DMS79 (cell line): ENCODE measurements around the gene IL17C.

Experiments used
- DNase-seq: peaks from one replicate; lab custom pipeline; 2025; lab: John Stamatoyannopoulos, UW

Gene IL17C

DNA sequence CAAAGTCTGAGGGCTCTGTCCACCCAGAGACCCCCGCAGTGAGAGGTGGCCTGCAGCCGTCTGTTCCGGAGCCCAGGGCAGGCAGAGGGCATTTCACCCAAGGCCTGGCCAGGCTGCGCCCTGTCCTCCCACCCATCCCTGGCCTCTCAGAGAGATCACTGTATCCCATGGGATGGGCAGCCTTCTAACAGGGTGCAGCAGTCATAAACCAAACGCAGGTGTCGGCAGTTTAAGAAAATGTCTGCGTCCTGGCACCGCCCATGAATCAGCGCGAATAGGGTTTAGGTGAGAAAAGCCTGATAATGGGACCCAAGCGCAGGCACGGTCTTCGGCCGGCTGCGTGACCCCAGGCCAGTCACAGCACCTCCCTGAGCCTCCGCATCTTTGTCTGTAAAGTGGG, 7.1 kb downstream of the IL17C start:
- no peak for DNase-seq

GRCh38 chr16:88645941-88646340, 7.6 kb downstream of the IL17C start:
- no peak for DNase-seq

DNA sequence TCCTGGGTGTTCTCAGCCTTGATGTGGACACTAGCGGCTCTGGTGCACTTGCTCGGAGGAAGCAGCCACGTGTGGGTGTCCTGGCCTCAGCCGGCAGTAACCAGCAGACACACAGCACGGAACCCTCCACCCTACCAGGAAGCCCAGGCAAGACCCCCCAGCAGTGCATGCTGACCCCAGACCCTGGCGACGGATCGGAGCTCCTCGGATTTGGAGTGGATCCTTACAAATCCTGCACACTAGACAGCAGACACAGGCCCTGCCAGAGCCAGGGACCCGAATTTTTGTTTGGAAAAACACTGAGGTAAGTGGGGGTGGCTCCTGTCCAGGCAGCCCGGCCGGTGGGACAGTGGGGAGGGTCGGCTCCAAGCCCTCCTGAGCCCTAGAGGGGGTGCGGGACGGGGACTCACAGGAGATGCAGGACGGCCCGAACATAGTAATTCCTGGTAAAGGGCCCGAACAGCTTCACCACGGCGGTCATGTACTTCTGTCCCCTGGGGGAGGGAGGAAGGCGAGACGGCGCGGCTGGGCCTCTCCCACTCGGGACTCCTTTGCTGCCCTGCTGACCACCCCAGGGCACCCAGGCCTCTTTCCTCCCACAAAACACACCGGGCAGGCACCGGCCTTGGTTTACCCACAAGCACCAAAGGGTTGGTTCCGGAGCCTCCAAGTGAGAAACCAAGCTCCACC, 8.1 kb downstream of the IL17C start:
- no peak for DNase-seq

DNA sequence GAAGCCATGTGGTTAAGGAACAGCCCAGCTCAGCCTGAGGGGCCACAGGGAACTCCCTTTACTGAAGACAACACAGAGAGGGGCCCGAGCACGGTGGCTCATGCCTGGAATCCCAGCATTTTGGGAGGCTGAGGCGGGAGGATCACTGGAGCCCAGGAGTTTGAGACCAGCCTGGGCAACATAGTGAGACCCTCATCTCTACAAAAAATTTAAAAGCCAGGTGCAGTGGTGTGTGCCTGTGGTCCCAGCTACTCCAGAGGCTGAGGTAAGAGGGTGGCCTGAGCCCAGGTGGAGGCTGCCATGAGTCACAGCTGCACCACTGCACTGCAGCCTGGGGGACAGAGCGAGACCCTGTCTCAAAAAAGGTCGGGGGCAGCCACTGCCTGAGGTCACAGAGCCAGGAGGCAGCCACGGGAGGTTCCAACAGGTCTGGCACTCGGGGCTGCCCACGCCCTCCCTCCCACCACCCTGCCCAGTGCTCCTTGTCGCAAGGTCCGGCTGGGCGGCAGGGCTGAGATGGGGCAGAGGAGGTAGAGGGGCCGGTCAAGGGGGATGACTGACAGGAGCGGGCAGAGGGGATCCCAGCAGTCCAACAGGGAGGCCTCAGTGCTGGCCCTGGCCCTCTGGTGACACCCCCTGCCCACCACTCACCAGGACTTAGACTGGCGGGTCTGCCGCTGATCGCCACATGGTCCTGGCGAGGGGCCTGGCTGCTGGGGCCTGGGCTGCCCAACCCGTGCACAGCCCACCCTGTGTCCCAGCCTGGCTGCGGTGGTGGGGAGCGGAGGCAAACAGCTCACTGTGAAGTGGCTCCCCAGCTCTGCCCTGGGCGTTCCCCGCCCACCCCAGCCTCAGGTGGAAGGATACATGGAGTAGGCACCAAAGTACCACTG, 9.1 kb downstream of the IL17C start:
- no peak for DNase-seq

- DNase-seq = no peak
Observed at GRCh38 chr16:88649195-88649923, 11.0 kb downstream of the IL17C start.

- no peak for DNase-seq
Observed at GRCh38 chr16:88649924-88650748, 11.8 kb downstream of the IL17C start.

DNA sequence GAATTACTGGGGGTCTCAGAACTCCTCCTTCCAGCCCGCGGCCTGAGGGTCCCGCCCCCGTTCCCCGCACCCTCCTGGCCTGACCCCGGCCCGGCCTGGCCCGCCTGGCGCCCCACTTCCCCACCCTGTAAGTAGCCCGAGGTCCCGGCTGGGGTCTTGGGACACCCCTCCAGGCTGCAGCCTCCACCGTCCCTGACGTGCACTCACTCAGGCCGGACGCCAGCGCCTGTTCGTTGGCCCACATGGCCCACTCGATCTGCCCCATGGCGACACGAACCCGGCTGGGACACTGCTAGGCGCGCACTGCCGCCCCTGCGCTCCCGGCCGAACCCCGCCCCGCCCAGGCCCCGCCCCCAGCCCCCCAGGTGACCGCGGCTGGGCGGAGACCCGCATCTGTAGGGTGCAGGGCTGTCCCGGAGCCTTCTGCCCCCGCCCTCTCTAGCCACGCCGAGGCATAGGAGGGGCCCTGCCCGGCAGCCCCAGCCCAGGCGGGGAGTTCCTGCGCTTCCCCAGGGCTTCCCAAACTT, 12.4 kb downstream of the IL17C start, which contains the start of gene CYBA:
TSS of gene CYBA (minus strand) at position 305 of the 527 bp plus-strand sequence. CDS start at position 265, 40 bp downstream.
- DNase-seq = peak; percentile 16

- DNase-seq = no peak
Observed at GRCh38 chr16:88651276-88651988, 13.1 kb downstream of the IL17C start.

DNA sequence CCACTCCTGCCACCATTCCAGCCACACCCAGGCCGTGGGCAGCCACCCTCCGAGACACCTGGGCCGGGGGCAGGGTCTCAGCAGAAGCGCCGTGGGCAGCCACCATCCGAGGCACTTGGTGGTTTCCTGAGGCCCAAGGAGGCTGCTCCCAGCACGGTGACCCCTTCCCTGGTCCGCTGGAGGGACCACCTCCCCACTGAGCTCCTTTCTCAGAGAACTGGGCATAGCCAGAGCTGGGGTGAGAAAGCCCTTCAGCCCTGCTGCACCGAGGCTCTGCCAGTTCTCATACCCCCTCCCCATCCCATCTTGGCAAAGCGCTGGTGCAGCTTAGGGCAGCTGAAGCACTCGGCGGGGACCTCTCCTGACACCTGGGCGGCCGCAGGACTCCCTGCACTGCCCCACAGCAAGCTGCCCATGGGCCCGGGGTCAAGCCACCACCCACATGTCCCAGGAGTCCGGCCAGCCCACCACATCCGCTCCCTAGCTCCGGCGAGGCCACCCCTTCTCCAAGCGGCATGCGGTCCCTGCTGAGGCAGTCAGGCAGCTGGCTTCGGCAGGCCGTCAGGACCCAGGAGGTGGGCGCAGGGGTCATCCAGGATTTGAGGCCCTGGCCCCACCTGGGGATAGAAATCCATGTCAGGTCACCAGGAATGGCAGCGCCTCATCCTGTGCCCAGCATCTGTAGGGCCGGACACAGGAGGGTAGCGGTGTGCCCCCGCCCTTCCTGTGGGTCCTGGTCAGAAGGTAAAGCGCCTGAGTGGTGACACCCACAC, 13.8 kb downstream of the IL17C start:
- no peak for DNase-seq

DNA sequence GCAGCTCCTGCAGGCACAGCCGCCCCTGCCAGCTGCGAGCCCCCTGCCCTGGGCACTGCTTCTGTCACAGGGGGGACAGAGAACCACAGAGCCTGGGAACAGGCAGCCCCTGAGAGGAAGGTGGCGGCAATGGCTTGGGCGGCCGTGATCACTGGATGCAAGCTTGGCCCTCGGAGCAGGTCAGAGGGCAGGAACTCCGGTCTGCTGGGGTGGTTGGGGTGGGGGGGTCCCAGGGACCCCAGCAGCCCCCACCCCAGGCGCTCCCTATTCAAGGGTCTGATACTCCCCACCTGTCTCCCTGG, 14.3 kb downstream of the IL17C start:
- no peak for DNase-seq

DNA sequence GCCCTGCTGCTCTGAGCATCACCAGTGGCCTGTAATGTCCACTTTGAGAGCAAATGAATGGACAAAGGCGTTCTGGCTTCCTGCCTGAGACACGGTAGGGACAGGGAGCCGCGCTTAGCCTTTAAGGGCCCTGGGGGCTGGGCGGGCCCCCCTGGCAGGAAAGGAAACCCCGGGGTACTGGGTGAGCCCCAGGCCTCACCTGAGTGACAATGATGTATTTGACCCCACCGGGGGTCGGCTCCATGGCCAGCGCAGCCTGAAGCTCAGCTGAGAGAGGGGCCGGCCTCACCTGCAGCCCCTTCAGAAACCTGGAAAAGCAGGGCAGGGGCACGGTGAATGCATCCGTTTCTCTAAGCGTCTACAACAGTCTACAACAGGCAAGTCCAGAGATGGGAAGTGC, 14.7 kb downstream of the IL17C start:
- DNase-seq = no peak

GRCh38 chr16:88653596-88654362, 15.4 kb downstream of the IL17C start:
- no peak for DNase-seq

- no peak for DNase-seq
Observed at GRCh38 chr16:88654363-88655052, 16.1 kb downstream of the IL17C start.

DNA sequence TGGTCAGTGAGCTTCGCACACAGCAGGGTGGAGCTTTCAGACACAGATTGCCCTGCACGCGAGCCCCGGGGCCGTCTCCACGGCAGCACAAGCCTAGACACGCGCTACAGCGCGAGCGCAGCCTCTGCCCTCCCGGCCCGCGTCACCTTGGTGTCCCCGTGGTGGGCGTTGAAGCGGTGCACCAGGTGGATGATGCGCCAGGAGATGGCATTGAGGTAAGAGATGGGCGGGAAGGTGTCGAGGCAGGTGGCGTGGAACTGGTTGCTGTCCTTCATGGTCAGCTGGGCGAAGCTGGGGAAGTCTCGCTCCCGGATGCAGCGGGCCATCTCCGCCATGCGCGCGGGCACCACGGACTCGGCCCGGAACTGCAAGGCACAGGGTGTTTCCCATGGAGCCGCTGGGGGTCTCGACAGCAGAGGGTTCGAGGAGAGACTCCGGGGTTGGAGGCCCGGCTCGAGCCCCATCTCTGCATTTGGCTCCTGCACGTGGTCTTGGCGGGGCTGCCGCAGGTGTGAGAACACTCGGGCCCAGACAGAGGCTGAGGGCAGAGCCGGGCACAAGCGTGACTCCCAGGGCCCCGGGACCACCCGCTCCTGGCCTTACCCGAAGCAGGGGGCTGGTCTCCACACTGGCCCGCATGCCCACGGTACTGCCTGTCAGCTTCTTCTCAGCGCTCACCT, 16.8 kb downstream of the IL17C start:
- DNase-seq = no peak

- DNase-seq = no peak
Observed at GRCh38 chr16:88655733-88656281, 17.4 kb downstream of the IL17C start.

GRCh38 chr16:88656291-88656980, 18.1 kb downstream of the IL17C start:
- DNase-seq = no peak

DNA sequence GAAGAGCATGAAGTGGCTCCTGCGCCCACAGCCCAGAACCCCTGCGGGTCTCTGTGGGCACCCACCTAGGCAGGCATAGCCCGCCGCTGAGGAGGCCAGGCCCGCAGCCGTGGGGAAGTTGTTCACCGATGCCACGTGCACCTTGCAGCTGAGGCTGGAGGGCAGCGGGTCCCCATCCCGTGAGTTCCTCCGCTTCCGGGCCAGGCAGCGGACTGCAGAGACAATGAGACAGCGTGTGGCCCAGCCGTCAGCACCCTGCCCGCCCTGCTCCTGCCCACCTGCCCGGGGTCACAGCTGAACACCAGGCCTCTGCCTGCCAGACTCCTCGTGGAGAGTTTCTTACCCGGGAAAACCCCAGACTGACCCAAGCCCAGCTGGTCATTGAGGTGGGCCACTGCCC, 19.0 kb downstream of the IL17C start:
- no peak for DNase-seq
